Right renal pelvis (tissue), 4 donors: ENCODE measurements around the gene MNX1. TPM values are rescaled to one million over a fixed set of nuclear protein-coding genes. Genes with fewer than 3 reads are reported as not detected.

ENCODE experiments used
- DNase-seq, 4 donors: peaks; one replicate each; pipeline ENCODE4 v3.0.0-alpha.2; 2013; ENCODE audit warnings: low read depth in 4 of 4, low spot score in 3 of 4, missing footprints in 1 of 4
- polyA plus RNA-seq, 4 donors: library from polyadenylated mRNA; unstranded; fragments of 120-200 nt; gene quantifications; one replicate each; pipeline ENCODE4 v1.2.1, GENCODE V29; 2013; ENCODE audit not compliant: insufficient read length in 4 of 4

MNX1 gene
- under 1 TPM in 1 of 4 donors, not detected in 3; 0.16 TPM for polyA plus RNA-seq

DNA sequence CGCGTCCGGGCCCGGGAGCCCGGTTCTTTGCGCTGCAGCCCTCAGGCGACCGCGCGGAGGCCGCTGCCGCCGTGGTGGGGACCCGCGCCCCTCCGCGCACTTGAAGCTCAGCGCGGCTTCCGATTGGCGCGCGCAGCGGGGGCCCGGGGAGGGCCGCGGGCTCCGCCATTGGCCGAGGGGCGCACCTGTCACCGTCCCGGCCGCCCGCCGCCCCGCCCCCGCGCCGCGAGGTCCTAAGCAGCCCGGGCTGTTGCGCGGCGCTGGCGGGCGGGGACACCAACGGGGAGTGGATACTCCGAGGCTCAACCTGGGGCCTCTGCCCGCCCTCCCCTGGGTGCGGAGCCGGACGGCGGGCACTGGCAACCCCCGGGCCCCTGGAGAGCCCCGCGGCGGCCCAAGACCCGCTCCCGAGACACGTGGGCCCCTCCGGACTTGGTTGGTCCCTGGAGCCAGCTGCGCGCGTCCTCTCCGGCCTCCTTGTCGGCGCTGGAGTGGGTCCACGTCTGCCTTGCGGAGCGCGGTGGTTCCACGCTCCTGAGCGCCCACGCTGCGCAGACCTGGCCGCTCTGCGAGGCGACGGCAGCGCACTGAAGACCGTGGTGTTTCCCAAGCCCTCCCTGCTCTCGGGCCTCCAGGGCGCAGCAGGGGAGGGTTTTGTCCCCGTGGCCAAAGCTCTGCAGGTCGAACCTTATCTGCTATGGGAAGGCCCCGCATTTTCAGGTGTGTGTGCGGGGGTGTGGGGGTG, at the start of gene MNX1:
Gene MNX1 (minus strand): TSS at position 76 of the 745 bp plus-strand sequence. CDS start 313 bp downstream, outside the sequence.
- peak in 1 of 4 donors; percentile 36 for DNase-seq

DNA sequence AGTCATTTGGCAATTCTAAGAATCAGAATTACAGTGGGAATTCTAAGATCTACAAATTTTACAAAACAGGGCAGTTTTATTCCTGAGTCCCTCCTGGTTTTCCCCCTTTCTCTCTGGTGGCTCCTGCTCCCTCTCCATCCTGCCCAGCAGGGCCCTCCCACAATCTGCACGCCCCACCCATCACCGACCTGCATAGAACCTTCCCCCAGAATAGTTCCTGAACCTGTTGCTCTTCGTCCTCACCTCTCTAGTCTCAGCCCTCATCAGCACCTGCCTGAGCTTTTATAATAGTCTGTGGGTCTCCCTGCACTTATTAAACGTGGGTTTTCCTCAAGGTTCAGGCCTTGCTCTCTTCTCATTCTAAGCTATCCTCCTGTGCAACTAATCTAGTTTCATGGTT, 49.1 kb upstream of the MNX1 start:
- DNase-seq: no peak

- no peak for DNase-seq
Observed at GRCh38 chr7:157058701-157059100, 48.2 kb upstream of the MNX1 start.

DNA sequence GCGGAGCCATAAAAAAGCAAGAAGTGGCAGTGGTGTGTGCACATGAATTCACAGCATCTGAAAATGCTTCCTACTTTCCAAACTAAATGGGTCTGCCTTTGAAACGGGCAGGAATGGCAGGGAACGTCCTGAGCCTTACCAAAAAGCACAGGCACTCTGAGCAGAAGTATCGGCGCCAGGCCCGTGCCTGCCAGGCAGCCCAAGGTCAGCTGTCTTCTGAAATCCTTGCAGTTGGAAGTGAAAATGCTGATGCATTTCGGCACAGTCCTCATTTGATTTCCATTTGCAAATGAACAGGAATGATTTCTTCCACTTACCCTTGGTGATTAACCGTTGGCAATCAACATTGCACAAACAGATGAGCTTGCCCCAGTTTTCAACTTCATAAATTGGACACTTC, 47.6 kb upstream of the MNX1 start:
- no peak for DNase-seq

- DNase-seq: no peak
Observed at GRCh38 chr7:157056957-157057902, 46.8 kb upstream of the MNX1 start.

GRCh38 chr7:157056246-157056645, 45.8 kb upstream of the MNX1 start:
- DNase-seq: no peak

- no peak for DNase-seq
Observed at GRCh38 chr7:157054927-157055326, 44.5 kb upstream of the MNX1 start.

DNA sequence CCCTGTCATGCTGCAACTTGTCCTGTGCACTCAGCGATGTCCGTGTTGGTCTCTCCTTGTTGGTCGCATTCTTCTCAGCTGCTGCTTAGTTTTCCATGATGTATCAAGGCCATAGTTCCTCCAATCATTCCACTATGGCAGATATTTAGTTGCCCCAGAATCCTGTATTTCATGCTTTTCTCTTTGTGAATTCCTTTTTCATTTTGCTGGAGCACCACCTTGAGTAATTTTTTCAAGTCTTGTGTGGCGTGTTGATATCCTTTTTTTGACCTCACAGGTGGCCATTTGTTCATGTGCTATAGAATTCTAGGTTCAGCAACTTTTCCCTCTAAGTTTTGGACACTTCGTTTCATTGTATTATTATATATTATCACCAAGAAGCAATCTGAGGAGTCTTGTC, 42.7 kb upstream of the MNX1 start:
- no peak for DNase-seq

- no peak for DNase-seq
Observed at GRCh38 chr7:157047148-157047547, 36.7 kb upstream of the MNX1 start.

DNA sequence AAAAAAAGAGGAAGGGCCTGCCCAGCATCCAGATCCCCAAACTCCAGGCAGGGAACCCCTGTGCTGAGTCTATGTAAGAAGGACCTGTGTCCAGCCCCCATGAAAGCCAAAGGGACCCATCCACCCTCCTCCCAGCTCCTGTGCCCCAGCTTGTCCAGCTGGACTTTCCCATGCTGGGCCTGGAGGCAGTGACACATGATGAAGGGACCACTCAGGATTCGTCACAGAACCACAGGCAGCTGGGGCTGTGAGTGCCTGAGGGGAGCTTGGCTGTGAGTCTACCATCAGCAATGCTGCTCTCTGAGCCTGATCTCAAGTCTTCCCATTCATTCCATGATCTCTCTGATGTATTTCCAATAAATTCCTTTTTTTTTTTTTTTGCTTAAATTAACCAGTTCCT, 36.2 kb upstream of the MNX1 start:
- DNase-seq: no peak

DNA sequence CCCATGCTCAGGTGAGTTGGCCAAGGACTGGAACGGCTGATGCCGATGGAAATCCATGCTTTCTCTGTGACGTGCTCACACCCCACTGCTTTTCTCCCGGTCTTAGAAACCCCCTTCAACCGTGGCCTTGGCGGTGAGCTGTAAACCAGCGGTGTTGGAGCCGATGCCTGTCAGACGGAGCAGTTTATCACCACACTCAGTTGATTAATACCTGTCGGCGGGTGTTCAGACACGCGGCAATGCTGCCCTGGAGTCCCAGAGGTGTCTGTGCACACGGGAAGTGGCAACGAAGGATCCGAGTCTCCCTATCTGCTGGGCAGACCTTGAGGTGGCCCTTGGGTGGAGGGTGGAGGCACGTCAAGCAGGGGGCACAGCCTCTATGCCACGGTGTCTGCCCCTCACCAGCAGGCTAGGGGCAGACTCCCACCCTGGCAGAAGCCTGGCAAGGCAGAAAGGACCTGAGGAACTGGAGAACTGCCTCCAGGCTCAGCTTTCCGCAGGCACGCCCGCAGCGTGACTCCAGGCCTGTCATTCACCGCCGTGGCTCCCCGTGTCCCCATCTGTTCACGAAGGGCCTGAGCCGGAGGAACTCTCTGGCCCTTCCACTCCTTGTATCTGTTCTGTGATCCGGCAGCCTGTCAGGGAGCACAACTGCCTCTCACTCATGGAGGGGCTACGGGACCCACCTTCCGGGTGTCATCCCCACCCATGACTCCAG, 34.6 kb upstream of the MNX1 start:
- DNase-seq: no peak

DNA sequence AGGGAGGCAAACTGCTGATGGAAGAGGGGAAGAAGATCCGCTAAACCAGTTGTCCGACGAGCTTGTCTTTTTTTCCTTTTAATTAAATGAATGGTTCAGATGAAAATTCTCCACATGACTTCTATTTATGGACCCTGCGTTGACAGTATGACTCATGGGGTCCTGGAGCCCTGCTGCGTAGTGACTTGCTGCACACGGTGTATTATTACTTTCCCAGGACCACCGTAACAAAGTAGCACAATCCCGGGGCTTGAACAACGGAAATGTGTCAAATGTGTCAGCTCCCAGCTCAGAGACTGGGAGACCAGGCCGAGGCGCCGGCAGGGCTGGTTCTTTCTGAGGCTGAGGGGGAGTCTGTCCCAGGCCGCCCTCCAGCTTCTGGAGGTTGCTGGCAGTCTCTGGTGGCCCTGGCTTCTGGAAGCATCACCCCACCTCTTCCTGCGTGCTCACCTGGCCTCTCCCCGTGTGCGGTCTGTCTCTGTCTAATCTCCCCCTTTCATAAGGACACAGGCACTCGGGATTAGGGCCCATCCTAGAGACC, 33.8 kb upstream of the MNX1 start:
- no peak for DNase-seq

GRCh38 chr7:157043745-157044144, 33.3 kb upstream of the MNX1 start:
- no peak for DNase-seq

GRCh38 chr7:157041514-157042277, 31.2 kb upstream of the MNX1 start:
- DNase-seq: no peak

DNA sequence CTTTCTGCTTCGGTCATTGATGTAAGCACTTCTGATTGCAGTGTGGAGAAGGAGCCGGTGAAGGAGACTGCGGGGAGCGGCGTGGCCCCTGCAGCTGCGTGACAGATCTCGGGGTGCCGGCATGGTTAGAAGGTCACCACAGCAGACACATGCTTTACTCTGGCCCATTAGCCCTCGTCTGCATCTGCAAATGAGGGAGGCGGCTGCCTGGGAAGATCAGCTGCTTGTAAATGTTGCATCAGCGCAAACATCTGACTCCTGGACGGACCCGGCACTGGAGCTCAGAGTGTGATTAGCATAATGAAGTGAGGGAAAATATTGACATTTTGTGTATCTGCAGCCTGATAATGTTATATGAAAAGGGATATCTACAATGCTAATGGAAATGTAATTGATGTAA, 30.5 kb upstream of the MNX1 start:
- no peak for DNase-seq

- no peak for DNase-seq
Observed at GRCh38 chr7:157037635-157038034, 27.2 kb upstream of the MNX1 start.

DNA sequence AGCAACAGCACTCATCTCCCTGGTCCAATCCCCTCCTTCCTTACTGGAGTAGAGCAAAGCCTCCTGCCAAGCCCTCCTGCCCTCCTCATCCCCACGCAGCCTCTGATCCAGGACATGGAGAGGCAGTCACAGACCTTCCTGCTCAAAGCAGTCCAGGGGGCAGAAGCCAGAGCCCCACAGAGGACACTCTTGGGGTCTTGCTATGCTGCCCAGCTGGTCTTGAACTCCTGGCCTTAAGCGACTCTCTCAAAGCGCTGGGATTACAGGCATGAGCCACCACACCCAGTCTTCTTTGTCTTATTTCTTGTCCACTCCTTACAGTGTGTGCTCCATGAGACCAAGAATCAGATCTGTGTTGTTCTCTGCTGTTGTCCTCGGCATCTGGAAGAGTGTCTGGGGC, 26.6 kb upstream of the MNX1 start:
- no peak for DNase-seq

- no peak for DNase-seq
Observed at GRCh38 chr7:157035979-157036378, 25.5 kb upstream of the MNX1 start.

GRCh38 chr7:157035302-157035701, 24.8 kb upstream of the MNX1 start:
- DNase-seq: no peak
